Measurements from ENCODE around the gene IGSF6.

The IGSF6 gene

GRCh38 chr16:21673469-21673868 lies 21.1 kb upstream of the IGSF6 start:
- H3K27me3 ChIP-seq (ENCODE audit: control insufficient read depth in 1 of 2, insufficient read depth in 2 of 2, low read length in 2 of 2): no peaks in the 10 kb centered on the region
- no peak overlapping the region for H3K4me3 ChIP-seq (ENCODE audit: low read depth in 1 of 2, low read length in 2 of 2)
- H3K9ac ChIP-seq (ENCODE audit: low read length): no peak overlapping the region
- no peak overlapping the region for H3K27ac ChIP-seq (ENCODE audit: low read depth, low read length)
- H3K4me1 ChIP-seq (ENCODE audit: insufficient read depth, low read length): no peaks in the 10 kb centered on the region
- H3K9me3 ChIP-seq (ENCODE audit: low read length): no peaks in the 10 kb centered on the region
- H3K36me3 ChIP-seq (ENCODE audit: insufficient read depth, low read length): no peaks in the 10 kb centered on the region

GRCh38 chr16:21667575-21667974 lies 15.2 kb upstream of the IGSF6 start:
- H3K4me3 ChIP-seq (ENCODE audit: low read depth in 1 of 2, low read length in 2 of 2): no peak overlapping the region
- H3K9me3 ChIP-seq (ENCODE audit: low read length): no peaks in the 10 kb centered on the region
- no peak overlapping the region for H3K9ac ChIP-seq (ENCODE audit: low read length)
- no peaks in the 10 kb centered on the region for H3K36me3 ChIP-seq (ENCODE audit: insufficient read depth, low read length)
- H3K27ac ChIP-seq (ENCODE audit: low read depth, low read length): no peak overlapping the region
- no peaks in the 10 kb centered on the region for H3K4me1 ChIP-seq (ENCODE audit: insufficient read depth, low read length)
- H3K27me3 ChIP-seq (ENCODE audit: control insufficient read depth in 1 of 2, insufficient read depth in 2 of 2, low read length in 2 of 2): peaks cover 5 to 6% of the 10 kb centered on the region in 2 donors

- H3K4me1 ChIP-seq (ENCODE audit: insufficient read depth, low read length): no peaks in the 10 kb centered on the region
- no peak overlapping the region for H3K4me3 ChIP-seq (ENCODE audit: low read depth in 1 of 2, low read length in 2 of 2)
- no peaks in the 10 kb centered on the region for H3K36me3 ChIP-seq (ENCODE audit: insufficient read depth, low read length)
- peaks cover 5 to 6% of the 10 kb centered on the region in 2 donors for H3K27me3 ChIP-seq (ENCODE audit: control insufficient read depth in 1 of 2, insufficient read depth in 2 of 2, low read length in 2 of 2)
- H3K9ac ChIP-seq (ENCODE audit: low read length): no peak overlapping the region
- no peaks in the 10 kb centered on the region for H3K9me3 ChIP-seq (ENCODE audit: low read length)
- H3K27ac ChIP-seq (ENCODE audit: low read depth, low read length): no peak overlapping the region
Measured at GRCh38 chr16:21666772-21667171, 14.4 kb upstream of the IGSF6 start.

- Histone ChIP-seq H3K4me3 (ENCODE audit: low read depth in 1 of 2, low read length in 2 of 2) (no peak overlapping the region), H3K4me1 (ENCODE audit: insufficient read depth, low read length) (no peaks in the 10 kb centered on the region), H3K27ac (ENCODE audit: low read depth, low read length) (no peak overlapping the region), H3K27me3 (ENCODE audit: control insufficient read depth in 1 of 2, insufficient read depth in 2 of 2, low read length in 2 of 2) (peaks cover 5 to 6% of the 10 kb centered on the region in 2 donors), H3K36me3 (ENCODE audit: insufficient read depth, low read length) (no peaks in the 10 kb centered on the region), H3K9ac (ENCODE audit: low read length) (no peak overlapping the region), H3K9me3 (ENCODE audit: low read length) (no peaks in the 10 kb centered on the region)
Measured at GRCh38 chr16:21664801-21665492, 12.5 kb upstream of the IGSF6 start.

- Histone ChIP-seq H3K4me1 (ENCODE audit: insufficient read depth, low read length) (no peaks in the 10 kb centered on the region), H3K36me3 (ENCODE audit: insufficient read depth, low read length) (no peaks in the 10 kb centered on the region), H3K4me3 (ENCODE audit: low read depth in 1 of 2, low read length in 2 of 2) (peak within 1 kb of the TSS in 1 of 2 donors; percentile 32), H3K27ac (ENCODE audit: low read depth, low read length) (no peak within 1 kb of the TSS), H3K9me3 (ENCODE audit: low read length) (no peaks in the 10 kb centered on the region), H3K27me3 (ENCODE audit: control insufficient read depth in 1 of 2, insufficient read depth in 2 of 2, low read length in 2 of 2) (peaks cover 5 to 6% of the 10 kb centered on the region in 2 donors), H3K9ac (ENCODE audit: low read length) (no peak within 1 kb of the TSS)
Measured at GRCh38 chr16:21663889-21664647, 11.7 kb upstream of the IGSF6 start, which contains the start of gene OTOA. TSS of gene OTOA (plus strand) at chr16:21663968. CDS start at chr16:21678515, 14,547 bp downstream.

GRCh38 chr16:21659124-21659523 lies 6.7 kb upstream of the IGSF6 start:
- Histone ChIP-seq H3K27ac (ENCODE audit: low read depth, low read length) (no peak overlapping the region), H3K9me3 (ENCODE audit: low read length) (no peaks in the 10 kb centered on the region), H3K27me3 (ENCODE audit: control insufficient read depth in 1 of 2, insufficient read depth in 2 of 2, low read length in 2 of 2) (no peaks in the 10 kb centered on the region), H3K9ac (ENCODE audit: low read length) (no peak overlapping the region), H3K4me3 (ENCODE audit: low read depth in 1 of 2, low read length in 2 of 2) (no peak overlapping the region), H3K36me3 (ENCODE audit: insufficient read depth, low read length) (peaks cover 13% of the 10 kb centered on the region), H3K4me1 (ENCODE audit: insufficient read depth, low read length) (no peaks in the 10 kb centered on the region)

GRCh38 chr16:21656795-21657768 lies 4.7 kb upstream of the IGSF6 start:
- no peak overlapping the region for H3K27ac ChIP-seq (ENCODE audit: low read depth, low read length)
- no peak overlapping the region for H3K4me3 ChIP-seq (ENCODE audit: low read depth in 1 of 2, low read length in 2 of 2)
- H3K9me3 ChIP-seq (ENCODE audit: low read length): no peaks in the 10 kb centered on the region
- H3K36me3 ChIP-seq (ENCODE audit: insufficient read depth, low read length): peaks cover 13% of the 10 kb centered on the region
- H3K27me3 ChIP-seq (ENCODE audit: control insufficient read depth in 1 of 2, insufficient read depth in 2 of 2, low read length in 2 of 2): no peaks in the 10 kb centered on the region
- no peaks in the 10 kb centered on the region for H3K4me1 ChIP-seq (ENCODE audit: insufficient read depth, low read length)
- no peak overlapping the region for H3K9ac ChIP-seq (ENCODE audit: low read length)

- H3K9ac ChIP-seq (ENCODE audit: low read length): no peak overlapping the region
- H3K27me3 ChIP-seq (ENCODE audit: control insufficient read depth in 1 of 2, insufficient read depth in 2 of 2, low read length in 2 of 2): no peaks in the 10 kb centered on the region
- no peak overlapping the region for H3K27ac ChIP-seq (ENCODE audit: low read depth, low read length)
- H3K4me1 ChIP-seq (ENCODE audit: insufficient read depth, low read length): no peaks in the 10 kb centered on the region
- no peaks in the 10 kb centered on the region for H3K9me3 ChIP-seq (ENCODE audit: low read length)
- peaks cover 13% of the 10 kb centered on the region for H3K36me3 ChIP-seq (ENCODE audit: insufficient read depth, low read length)
- no peak overlapping the region for H3K4me3 ChIP-seq (ENCODE audit: low read depth in 1 of 2, low read length in 2 of 2)
Measured at GRCh38 chr16:21654881-21655280, 2.5 kb upstream of the IGSF6 start.

- Histone ChIP-seq H3K27me3 (ENCODE audit: control insufficient read depth in 1 of 2, insufficient read depth in 2 of 2, low read length in 2 of 2) (no peaks in the 10 kb centered on the region), H3K4me1 (ENCODE audit: insufficient read depth, low read length) (no peaks in the 10 kb centered on the region), H3K27ac (ENCODE audit: low read depth, low read length) (no peak overlapping the region), H3K9ac (ENCODE audit: low read length) (no peak overlapping the region), H3K9me3 (ENCODE audit: low read length) (no peaks in the 10 kb centered on the region), H3K36me3 (ENCODE audit: insufficient read depth, low read length) (peaks cover 13% of the 10 kb centered on the region), H3K4me3 (ENCODE audit: low read depth in 1 of 2, low read length in 2 of 2) (no peak overlapping the region)
Measured at GRCh38 chr16:21654466-21654865, 2.1 kb upstream of the IGSF6 start.

GRCh38 chr16:21653571-21653970 lies 1.2 kb upstream of the IGSF6 start:
- Histone ChIP-seq H3K36me3 (ENCODE audit: insufficient read depth, low read length) (peaks cover 13% of the 10 kb centered on the region), H3K4me1 (ENCODE audit: insufficient read depth, low read length) (peaks cover under 1% of the 10 kb centered on the region), H3K27ac (ENCODE audit: low read depth, low read length) (no peak overlapping the region), H3K9me3 (ENCODE audit: low read length) (no peaks in the 10 kb centered on the region), H3K27me3 (ENCODE audit: control insufficient read depth in 1 of 2, insufficient read depth in 2 of 2, low read length in 2 of 2) (no peaks in the 10 kb centered on the region), H3K9ac (ENCODE audit: low read length) (no peak overlapping the region), H3K4me3 (ENCODE audit: low read depth in 1 of 2, low read length in 2 of 2) (no peak overlapping the region)

- H3K9ac ChIP-seq (ENCODE audit: low read length): no peak overlapping the region
- no peak overlapping the region for H3K27ac ChIP-seq (ENCODE audit: low read depth, low read length)
- H3K4me3 ChIP-seq (ENCODE audit: low read depth in 1 of 2, low read length in 2 of 2): no peak overlapping the region
- no peaks in the 10 kb centered on the region for H3K9me3 ChIP-seq (ENCODE audit: low read length)
- H3K27me3 ChIP-seq (ENCODE audit: control insufficient read depth in 1 of 2, insufficient read depth in 2 of 2, low read length in 2 of 2): no peaks in the 10 kb centered on the region
- H3K4me1 ChIP-seq (ENCODE audit: insufficient read depth, low read length): peaks cover 12% of the 10 kb centered on the region
- H3K36me3 ChIP-seq (ENCODE audit: insufficient read depth, low read length): peaks cover 17% of the 10 kb centered on the region
Measured at GRCh38 chr16:21651515-21651914, 893 bp downstream of the IGSF6 start.
